ENCODE results near the gene PKD2L2. TPM values are rescaled to one million over a fixed set of nuclear protein-coding genes. Genes with fewer than 3 reads are reported as not detected.

PKD2L2 gene
- total RNA-seq, 1 donor, result not detected

DNA sequence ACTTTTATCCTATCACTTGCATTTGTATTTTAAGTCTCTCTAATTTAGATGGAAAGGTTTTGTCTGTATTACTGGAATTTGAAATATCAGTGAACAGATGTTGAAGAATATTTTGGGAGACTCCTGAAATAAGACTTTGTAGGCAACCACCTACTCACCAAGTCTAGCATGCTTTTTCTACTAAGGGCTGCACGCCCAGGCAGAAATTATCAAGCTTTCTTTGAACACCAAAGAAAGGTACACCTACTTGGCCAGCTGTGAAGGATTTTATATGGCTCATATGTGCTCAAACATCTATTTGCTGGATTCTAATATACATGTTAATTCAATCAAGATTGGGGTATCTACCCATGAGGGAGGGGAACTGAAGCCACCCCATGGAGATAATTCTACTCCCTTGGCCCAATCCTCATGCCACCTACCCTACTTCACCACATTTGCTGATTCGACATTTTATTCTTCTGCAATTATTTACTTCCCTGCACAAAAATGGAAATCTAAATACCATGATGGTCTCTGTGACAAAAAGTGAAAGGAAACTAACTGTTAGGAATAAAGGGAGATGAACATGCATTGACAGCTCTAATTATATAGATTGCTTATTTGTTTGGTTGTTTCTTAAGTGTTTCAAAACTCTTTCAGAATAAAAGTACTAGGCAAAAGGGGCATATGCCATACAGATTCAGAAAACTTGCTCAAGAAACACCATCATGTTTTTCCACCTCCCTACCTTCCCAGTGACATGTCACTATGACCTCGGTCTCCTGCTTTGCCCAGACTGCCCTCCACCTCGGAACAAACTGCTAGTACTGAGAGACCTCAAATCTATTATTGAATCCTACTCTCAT lies 22.5 kb upstream of the PKD2L2 start:
- Histone ChIP-seq H3K9me3 (ENCODE audit: low read depth, low read length) (no peaks in the 10 kb centered on the region), H3K4me1 (ENCODE audit: insufficient read depth, low read length) (no peaks in the 10 kb centered on the region), H3K27me3 (ENCODE audit: insufficient read depth, low read length) (no peaks in the 10 kb centered on the region), H2AFZ (ENCODE audit: low read length) (no peak overlapping the region), H3K27ac (ENCODE audit: low read depth, low read length) (no peak overlapping the region), H3K36me3 (ENCODE audit: insufficient read depth, low read length) (no peaks in the 10 kb centered on the region), H3K4me3 (ENCODE audit: insufficient read depth, low read length) (no peak overlapping the region), H3K4me2 (ENCODE audit: insufficient read depth, low read length) (no peak overlapping the region), H3K79me2 (ENCODE audit: insufficient read depth, low read length) (no peaks in the 10 kb centered on the region), H4K20me1 (ENCODE audit: insufficient read depth, low read length) (no peaks in the 10 kb centered on the region)
- no peak for DNase-seq (ENCODE audit: insufficient read length, low spot score, missing footprints)
- TF ChIP-seq, protein P1, sequence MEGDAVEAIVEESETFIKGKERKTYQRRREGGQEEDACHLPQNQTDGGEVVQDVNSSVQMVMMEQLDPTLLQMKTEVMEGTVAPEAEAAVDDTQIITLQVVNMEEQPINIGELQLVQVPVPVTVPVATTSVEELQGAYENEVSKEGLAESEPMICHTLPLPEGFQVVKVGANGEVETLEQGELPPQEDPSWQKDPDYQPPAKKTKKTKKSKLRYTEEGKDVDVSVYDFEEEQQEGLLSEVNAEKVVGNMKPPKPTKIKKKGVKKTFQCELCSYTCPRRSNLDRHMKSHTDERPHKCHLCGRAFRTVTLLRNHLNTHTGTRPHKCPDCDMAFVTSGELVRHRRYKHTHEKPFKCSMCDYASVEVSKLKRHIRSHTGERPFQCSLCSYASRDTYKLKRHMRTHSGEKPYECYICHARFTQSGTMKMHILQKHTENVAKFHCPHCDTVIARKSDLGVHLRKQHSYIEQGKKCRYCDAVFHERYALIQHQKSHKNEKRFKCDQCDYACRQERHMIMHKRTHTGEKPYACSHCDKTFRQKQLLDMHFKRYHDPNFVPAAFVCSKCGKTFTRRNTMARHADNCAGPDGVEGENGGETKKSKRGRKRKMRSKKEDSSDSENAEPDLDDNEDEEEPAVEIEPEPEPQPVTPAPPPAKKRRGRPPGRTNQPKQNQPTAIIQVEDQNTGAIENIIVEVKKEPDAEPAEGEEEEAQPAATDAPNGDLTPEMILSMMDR (IDR thresholded peaks at IDR 0.05; ENCODE audit: extremely low read depth, low read depth, low read length), result no peak

DNA sequence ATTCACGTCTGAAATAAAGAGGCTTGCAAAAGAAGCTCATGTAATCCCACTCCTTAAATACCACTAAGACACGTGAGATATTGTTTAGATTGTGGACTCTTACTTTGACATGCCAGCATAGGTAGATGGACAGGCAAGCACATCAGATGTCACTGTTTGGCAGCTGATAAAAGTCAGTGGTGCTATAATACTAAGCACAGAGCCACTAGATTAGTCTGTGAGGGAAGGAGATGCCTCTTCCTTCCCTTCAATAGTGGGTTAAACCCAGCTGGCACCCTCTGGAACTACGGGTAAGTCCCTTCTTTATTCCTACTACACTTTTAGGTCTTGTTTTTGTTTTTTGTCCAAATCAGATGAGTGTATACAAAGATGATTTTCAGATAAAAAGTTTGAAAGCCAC lies 21.6 kb upstream of the PKD2L2 start, which contains the start of gene MYOT:
TSS of gene MYOT (plus strand) at position 197 of the 400 bp plus-strand sequence. CDS start 2,792 bp downstream, outside the sequence.
- H3K4me1 ChIP-seq (ENCODE audit: insufficient read depth, low read length), result no peaks in the 10 kb centered on the region
- no peak within 1 kb of the TSS for H2AFZ ChIP-seq (ENCODE audit: low read length)
- H3K27me3 ChIP-seq (ENCODE audit: insufficient read depth, low read length), result no peaks in the 10 kb centered on the region
- TF ChIP-seq, protein P1 (IDR thresholded peaks at IDR 0.05; ENCODE audit: extremely low read depth, low read depth, low read length), result no peak
- H3K27ac ChIP-seq (ENCODE audit: low read depth, low read length), result no peak within 1 kb of the TSS
- no peaks in the 10 kb centered on the region for H4K20me1 ChIP-seq (ENCODE audit: insufficient read depth, low read length)
- H3K36me3 ChIP-seq (ENCODE audit: insufficient read depth, low read length), result no peaks in the 10 kb centered on the region
- H3K79me2 ChIP-seq (ENCODE audit: insufficient read depth, low read length), result no peaks in the 10 kb centered on the region
- no peak within 1 kb of the TSS for H3K4me2 ChIP-seq (ENCODE audit: insufficient read depth, low read length)
- H3K4me3 ChIP-seq (ENCODE audit: insufficient read depth, low read length), result no peak within 1 kb of the TSS
- DNase-seq (ENCODE audit: insufficient read length, low spot score, missing footprints), result no peak
- no peaks in the 10 kb centered on the region for H3K9me3 ChIP-seq (ENCODE audit: low read depth, low read length)

DNA sequence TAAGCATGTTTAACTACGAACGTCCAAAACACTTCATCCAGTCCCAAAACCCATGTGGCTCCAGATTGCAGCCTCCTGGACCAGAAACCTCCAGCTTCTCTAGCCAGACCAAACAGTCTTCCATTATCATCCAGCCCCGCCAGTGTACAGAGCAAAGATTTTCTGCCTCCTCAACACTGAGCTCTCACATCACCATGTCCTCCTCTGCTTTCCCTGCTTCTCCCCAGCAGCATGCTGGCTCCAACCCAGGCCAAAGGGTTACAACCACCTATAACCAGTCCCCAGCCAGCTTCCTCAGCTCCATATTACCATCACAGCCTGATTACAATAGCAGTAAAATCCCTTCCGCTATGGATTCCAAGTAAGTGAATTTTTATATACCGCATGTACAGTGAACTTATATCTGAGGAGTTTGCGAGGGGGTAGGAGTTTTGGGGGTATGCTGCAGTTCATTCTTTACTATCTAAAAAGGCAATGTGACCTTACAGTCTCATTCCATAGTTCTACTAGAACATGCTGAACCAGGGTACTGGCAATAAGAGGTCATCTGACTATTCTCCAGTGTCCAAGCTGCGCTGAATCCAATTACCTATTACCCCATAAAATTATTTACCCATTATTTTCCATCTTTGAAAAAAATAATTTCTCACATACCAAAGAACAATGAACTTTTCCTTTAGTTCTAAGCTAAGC lies 18.5 kb upstream of the PKD2L2 start:
- H3K4me3 ChIP-seq (ENCODE audit: insufficient read depth, low read length), result no peak overlapping the region
- H3K36me3 ChIP-seq (ENCODE audit: insufficient read depth, low read length), result no peaks in the 10 kb centered on the region
- no peaks in the 10 kb centered on the region for H3K27me3 ChIP-seq (ENCODE audit: insufficient read depth, low read length)
- no peaks in the 10 kb centered on the region for H3K79me2 ChIP-seq (ENCODE audit: insufficient read depth, low read length)
- H4K20me1 ChIP-seq (ENCODE audit: insufficient read depth, low read length), result no peaks in the 10 kb centered on the region
- TF ChIP-seq, protein P1 (IDR thresholded peaks at IDR 0.05; ENCODE audit: extremely low read depth, low read depth, low read length), result no peak
- no peak overlapping the region for H3K27ac ChIP-seq (ENCODE audit: low read depth, low read length)
- no peak for DNase-seq (ENCODE audit: insufficient read length, low spot score, missing footprints)
- H3K4me1 ChIP-seq (ENCODE audit: insufficient read depth, low read length), result no peaks in the 10 kb centered on the region
- H2AFZ ChIP-seq (ENCODE audit: low read length), result no peak overlapping the region
- no peak overlapping the region for H3K4me2 ChIP-seq (ENCODE audit: insufficient read depth, low read length)
- no peaks in the 10 kb centered on the region for H3K9me3 ChIP-seq (ENCODE audit: low read depth, low read length)

DNA sequence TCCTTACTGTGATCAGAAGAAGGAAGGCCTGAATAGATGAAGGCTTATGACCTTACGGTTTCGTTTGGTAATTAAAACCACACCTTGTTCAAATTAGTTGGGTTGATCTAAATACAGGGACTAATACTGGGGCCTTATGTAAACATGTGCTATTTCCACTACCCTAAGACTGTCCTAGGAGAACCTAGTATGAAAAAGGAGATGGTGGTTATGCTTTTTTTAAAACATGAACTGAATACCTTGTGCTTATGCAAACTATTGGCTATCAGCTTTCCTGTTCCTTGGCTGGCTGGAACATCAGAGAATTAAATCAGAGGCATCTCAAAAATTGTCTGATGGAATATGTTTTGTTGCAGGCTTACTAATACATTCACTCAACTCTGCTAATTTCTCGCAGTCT lies 17.7 kb upstream of the PKD2L2 start:
- Histone ChIP-seq H4K20me1 (ENCODE audit: insufficient read depth, low read length) (no peaks in the 10 kb centered on the region), H3K27me3 (ENCODE audit: insufficient read depth, low read length) (no peaks in the 10 kb centered on the region), H3K4me1 (ENCODE audit: insufficient read depth, low read length) (no peaks in the 10 kb centered on the region), H3K9me3 (ENCODE audit: low read depth, low read length) (no peaks in the 10 kb centered on the region), H3K79me2 (ENCODE audit: insufficient read depth, low read length) (no peaks in the 10 kb centered on the region), H3K4me2 (ENCODE audit: insufficient read depth, low read length) (no peak overlapping the region), H3K4me3 (ENCODE audit: insufficient read depth, low read length) (no peak overlapping the region), H2AFZ (ENCODE audit: low read length) (no peak overlapping the region), H3K36me3 (ENCODE audit: insufficient read depth, low read length) (no peaks in the 10 kb centered on the region), H3K27ac (ENCODE audit: low read depth, low read length) (no peak overlapping the region)
- no peak for DNase-seq (ENCODE audit: insufficient read length, low spot score, missing footprints)
- TF ChIP-seq, protein P1 (IDR thresholded peaks at IDR 0.05; ENCODE audit: extremely low read depth, low read depth, low read length), result no peak
